ENCODE data around the gene CDH24. TPM values are rescaled to one million over a fixed set of nuclear protein-coding genes. Genes with fewer than 3 reads are reported as not detected.
A peak's percentile ranks its signal among the peaks of the same experiment; 100 is the strongest.

The CDH24 gene
- total and polyA plus RNA-seq, 9 of the 15 experiments (the other 6 are each of a cell fraction or from before 2014, with no cell fraction given) = 0.04 to 16.2 (median 4.9) TPM

DNA sequence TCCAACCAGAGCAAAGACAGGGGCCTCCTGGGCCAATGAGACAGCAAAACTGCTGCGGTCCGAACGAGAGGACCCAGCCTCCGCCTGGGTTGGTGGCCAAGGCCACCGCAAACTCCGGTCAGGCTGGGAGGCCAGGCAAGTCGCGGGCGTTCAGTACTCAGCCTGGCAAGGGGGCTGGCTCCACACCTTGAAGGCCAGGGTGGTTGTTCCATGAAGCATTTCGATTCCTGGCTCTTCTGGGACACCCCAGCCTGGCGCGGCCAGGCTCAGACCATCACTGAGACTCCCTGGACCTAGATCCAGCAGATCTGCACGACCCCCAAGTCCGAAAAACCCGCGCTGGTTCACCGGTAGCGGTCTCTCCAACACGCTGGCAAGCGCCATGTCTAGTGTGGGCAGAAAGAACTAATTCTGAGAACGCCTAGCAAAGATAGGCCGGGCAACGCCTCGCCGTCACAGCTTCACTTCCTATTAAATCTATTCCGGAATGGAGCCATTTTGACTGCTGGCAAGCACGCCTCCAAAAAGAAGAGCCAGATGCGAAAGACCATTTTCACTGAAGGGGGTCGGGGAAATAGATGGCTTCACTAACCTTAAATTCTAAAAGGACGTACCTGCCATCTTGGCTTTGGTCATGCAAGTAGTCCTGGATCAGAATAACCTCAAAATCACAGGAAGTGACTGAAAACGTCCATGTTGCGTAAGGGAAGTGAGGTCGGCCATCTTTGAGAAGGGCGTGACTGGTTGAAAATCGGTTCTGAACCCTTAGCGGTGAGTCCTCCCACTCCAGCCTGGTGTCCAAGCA lies 22.6 kb downstream of the CDH24 start, which contains the start of gene PSMB5 (continued):
- TF ChIP-seq ATF1 (CRISPR knock-in tag; IDR thresholded peaks at IDR 0.05) (no peak), ATF1 (tag; IDR thresholded peaks at IDR 0.05) (peak; percentile 97), DACH1 (IDR thresholded peaks at IDR 0.05; ENCODE audit: partially characterized antibody) (no peak), ZNF586 (CRISPR knock-in tag; conservative IDR thresholded peaks at IDR 0.05) (no peak), ARID1B (IDR thresholded peaks at IDR 0.05) (no peak), FOSL1 (tag; conservative IDR thresholded peaks at IDR 0.05) (peak; percentile 54), ZNF354B (CRISPR knock-in tag; IDR thresholded peaks at IDR 0.05) (no peak), CREM (IDR thresholded peaks at IDR 0.05; ENCODE audit: low read depth) (peak; percentile 83), EP400 (IDR thresholded peaks at IDR 0.05) (peak; percentile 91), U2AF2 (optimal IDR thresholded peaks at IDR 0.05; ENCODE audit: low read depth, low read length) (no peak), ZBTB7A (IDR thresholded peaks at IDR 0.05; ENCODE audit: borderline replicate concordance, control insufficient read depth, low read depth, low read length) (no peak), ZFP30 (CRISPR knock-in tag; IDR thresholded peaks at IDR 0.05; ENCODE audit: borderline replicate concordance) (no peak), ZNF766 (CRISPR knock-in tag; conservative IDR thresholded peaks at IDR 0.05) (peak; percentile 97), HDAC1 (IDR thresholded peaks at IDR 0.05) (0 out of 4 replicates have a peak, but pooled peaks of 1 of the 2 experiments have one; percentile 56), GTF2F1 (IDR thresholded peaks at IDR 0.05; ENCODE audit: low read depth, low read length) (no peak), POLR2AphosphoS2 (IDR thresholded peaks at IDR 0.05; ENCODE audit: low read length) (no peak), ZNF41 (CRISPR knock-in tag; conservative IDR thresholded peaks at IDR 0.05) (no peak), ZNF12 (CRISPR knock-in tag; IDR thresholded peaks at IDR 0.05) (no peak; the same call in 1 of the 2 replicates), ZSCAN29 (IDR thresholded peaks at IDR 0.05) (no peak), AFF4 (CRISPR knock-in tag; IDR thresholded peaks at IDR 0.05) (no peak), POLR2AphosphoS5 (IDR thresholded peaks at IDR 0.05; ENCODE audit: control insufficient read depth, insufficient read depth, low read depth, low read length) (peak; percentile 77; the same call in 1 of the 2 replicates), RBFOX2 (IDR thresholded peaks at IDR 0.05; ENCODE audit: low read depth, low read length) (peak; percentile 91), MTA2 (IDR thresholded peaks at IDR 0.05; ENCODE audit: low read depth) (no peak), GABPA (tag; conservative IDR thresholded peaks at IDR 0.05; ENCODE audit: low read depth) (peak; percentile 94), DPF2 (IDR thresholded peaks at IDR 0.05) (peak; percentile 25; the same call in 1 of the 2 replicates), ZNF217 (CRISPR knock-in tag; IDR thresholded peaks at IDR 0.05) (no peak), TEAD1 (CRISPR knock-in tag; IDR thresholded peaks at IDR 0.05) (no peak), BHLHE40 (IDR thresholded peaks at IDR 0.05; ENCODE audit: low read length) (no peak), SIN3A (IDR thresholded peaks at IDR 0.05; ENCODE audit: borderline replicate concordance in 2 of 2, control insufficient read depth in 1 of 2, low read depth in 2 of 2, low read length in 2 of 2) (peak in 1 of 2 experiments; percentile 58; a peak in 2 of 4 replicates)
